HEK293 (cell line): ENCODE measurements around the gene HUS1B.

Source experiments
- ZNF121 ChIP-seq: fragments of 450-650 bp; formaldehyde crosslinking; IDR thresholded peaks from 2 replicates; pipeline ENCODE4 v1.5.1; 2016; ENCODE audit warnings: missing biosample characterization, missing genetic modification characterization
- ZNF2 ChIP-seq: fragments of 450-650 bp; formaldehyde crosslinking; IDR thresholded peaks from 2 replicates; pipeline ENCODE4 v1.5.1; 2016; ENCODE audit warnings: missing biosample characterization, missing genetic modification characterization
- ZNF404 ChIP-seq: fragments of 450-650 bp; formaldehyde crosslinking; IDR thresholded peaks from 2 replicates; pipeline ENCODE4 v1.5.1; 2017; ENCODE audit warnings: missing biosample characterization, missing genetic modification characterization
- ZNF510 ChIP-seq: fragments of 450-650 bp; formaldehyde crosslinking; IDR thresholded peaks from 2 replicates; pipeline ENCODE4 v1.5.1; 2018; ENCODE audit warnings: mild to moderate bottlenecking, missing genetic modification characterization, missing biosample characterization; ENCODE audit not compliant: insufficient replicate concordance
- ZNF571 ChIP-seq: fragments of 450-650 bp; formaldehyde crosslinking; IDR thresholded peaks from 2 replicates; pipeline ENCODE4 v1.5.0; 2017; ENCODE audit warnings: missing biosample characterization, missing genetic modification characterization
- ZNF701 ChIP-seq: fragments of 450-650 bp; formaldehyde crosslinking; IDR thresholded peaks from 2 replicates; pipeline ENCODE4 v1.5.1; 2016; ENCODE audit warnings: missing biosample characterization, missing genetic modification characterization
- ZNF707 ChIP-seq: fragments of 450-650 bp; formaldehyde crosslinking; IDR thresholded peaks from 2 replicates; pipeline ENCODE4 v1.5.1; 2016; ENCODE audit warnings: missing biosample characterization, missing genetic modification characterization
- TF ChIP-seq, protein P1 (sequence below): fragments of 450-650 bp; formaldehyde crosslinking; IDR thresholded peaks from 2 replicates; pipeline ENCODE4 v1.5.1; 2016; ENCODE audit warnings: missing biosample characterization, missing genetic modification characterization
- TF ChIP-seq, protein P2 (sequence below): fragments of 450-650 bp; formaldehyde crosslinking; IDR thresholded peaks from 2 replicates; pipeline ENCODE4 v1.5.1; 2016; ENCODE audit warnings: missing biosample characterization, missing genetic modification characterization
- TF ChIP-seq, protein P3 (sequence below): fragments of 450-650 bp; formaldehyde crosslinking; IDR thresholded peaks from 2 replicates; pipeline ENCODE4 v1.5.1; 2016; ENCODE audit warnings: missing biosample characterization, missing genetic modification characterization
- TF ChIP-seq, protein P4 (sequence below): fragments of 450-650 bp; formaldehyde crosslinking; IDR thresholded peaks from 2 replicates; pipeline ENCODE4 v1.5.1; 2016; ENCODE audit warnings: missing biosample characterization, missing genetic modification characterization
- TF ChIP-seq, protein P5 (sequence below): fragments of 450-650 bp; formaldehyde crosslinking; IDR thresholded peaks from 2 replicates; pipeline ENCODE4 v1.5.0; 2017; ENCODE audit warnings: missing biosample characterization, missing genetic modification characterization, borderline replicate concordance

DNA sequence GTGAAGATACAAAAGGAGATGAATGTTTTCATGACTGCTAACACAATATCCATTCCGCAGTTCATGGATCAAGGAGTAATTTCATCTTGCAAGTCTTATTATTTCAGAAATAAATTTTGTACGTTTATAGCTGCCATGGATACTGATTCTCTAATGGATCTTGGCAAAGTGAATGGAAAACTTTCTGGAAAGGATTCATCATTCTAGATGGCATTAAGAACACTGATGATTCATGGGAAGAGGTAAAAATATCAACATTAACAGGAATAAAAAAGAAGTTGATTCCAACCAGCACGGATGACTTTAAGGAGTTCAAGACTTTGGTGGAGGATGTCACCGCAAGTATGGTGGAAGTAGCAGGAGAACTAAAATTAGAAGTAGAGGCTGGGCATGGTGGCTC is 2.8 kb downstream of the HUS1B start:
- TF ChIP-seq, protein P1, sequence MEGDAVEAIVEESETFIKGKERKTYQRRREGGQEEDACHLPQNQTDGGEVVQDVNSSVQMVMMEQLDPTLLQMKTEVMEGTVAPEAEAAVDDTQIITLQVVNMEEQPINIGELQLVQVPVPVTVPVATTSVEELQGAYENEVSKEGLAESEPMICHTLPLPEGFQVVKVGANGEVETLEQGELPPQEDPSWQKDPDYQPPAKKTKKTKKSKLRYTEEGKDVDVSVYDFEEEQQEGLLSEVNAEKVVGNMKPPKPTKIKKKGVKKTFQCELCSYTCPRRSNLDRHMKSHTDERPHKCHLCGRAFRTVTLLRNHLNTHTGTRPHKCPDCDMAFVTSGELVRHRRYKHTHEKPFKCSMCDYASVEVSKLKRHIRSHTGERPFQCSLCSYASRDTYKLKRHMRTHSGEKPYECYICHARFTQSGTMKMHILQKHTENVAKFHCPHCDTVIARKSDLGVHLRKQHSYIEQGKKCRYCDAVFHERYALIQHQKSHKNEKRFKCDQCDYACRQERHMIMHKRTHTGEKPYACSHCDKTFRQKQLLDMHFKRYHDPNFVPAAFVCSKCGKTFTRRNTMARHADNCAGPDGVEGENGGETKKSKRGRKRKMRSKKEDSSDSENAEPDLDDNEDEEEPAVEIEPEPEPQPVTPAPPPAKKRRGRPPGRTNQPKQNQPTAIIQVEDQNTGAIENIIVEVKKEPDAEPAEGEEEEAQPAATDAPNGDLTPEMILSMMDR (tag by site-specific recombination) = no peak
- TF ChIP-seq, protein P2, sequence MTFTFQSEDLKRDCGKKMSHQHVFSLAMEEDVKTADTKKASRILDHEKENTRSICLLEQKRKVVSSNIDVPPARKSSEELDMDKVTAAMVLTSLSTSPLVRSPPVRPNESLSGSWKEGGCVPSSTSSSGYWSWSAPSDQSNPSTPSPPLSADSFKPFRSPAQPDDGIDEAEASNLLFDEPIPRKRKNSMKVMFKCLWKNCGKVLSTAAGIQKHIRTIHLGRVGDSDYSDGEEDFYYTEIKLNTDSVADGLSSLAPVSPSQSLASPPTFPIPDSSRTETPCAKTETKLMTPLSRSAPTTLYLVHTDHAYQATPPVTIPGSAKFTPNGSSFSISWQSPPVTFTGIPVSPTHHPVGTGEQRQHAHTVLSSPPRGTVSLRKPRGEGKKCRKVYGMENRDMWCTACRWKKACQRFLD (tag by site-specific recombination) = no peak
- TF ChIP-seq ZNF510 (no peak), ZNF121 (tag by site-specific recombination) (no peak), ZNF404 (no peak), ZNF701 (no peak), ZNF2 (tag by site-specific recombination) (no peak), ZNF571 (tag by site-specific recombination) (no peak), ZNF707 (no peak)
- TF ChIP-seq, protein P3, sequence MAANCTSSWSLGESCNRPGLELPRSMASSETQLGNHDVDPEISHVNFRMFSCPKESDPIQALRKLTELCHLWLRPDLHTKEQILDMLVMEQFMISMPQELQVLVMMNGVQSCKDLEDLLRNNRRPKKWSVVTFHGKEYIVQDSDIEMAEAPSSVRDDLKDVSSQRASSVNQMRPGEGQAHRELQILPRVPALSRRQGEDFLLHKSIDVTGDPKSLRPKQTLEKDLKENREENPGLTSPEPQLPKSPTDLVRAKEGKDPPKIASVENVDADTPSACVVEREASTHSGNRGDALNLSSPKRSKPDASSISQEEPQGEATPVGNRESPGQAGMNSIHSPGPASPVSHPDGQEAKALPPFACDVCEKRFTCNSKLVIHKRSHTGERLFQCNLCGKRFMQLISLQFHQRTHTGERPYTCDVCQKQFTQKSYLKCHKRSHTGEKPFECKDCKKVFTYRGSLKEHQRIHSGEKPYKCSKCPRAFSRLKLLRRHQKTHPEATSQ (tag by site-specific recombination) = no peak
- TF ChIP-seq, protein P4, sequence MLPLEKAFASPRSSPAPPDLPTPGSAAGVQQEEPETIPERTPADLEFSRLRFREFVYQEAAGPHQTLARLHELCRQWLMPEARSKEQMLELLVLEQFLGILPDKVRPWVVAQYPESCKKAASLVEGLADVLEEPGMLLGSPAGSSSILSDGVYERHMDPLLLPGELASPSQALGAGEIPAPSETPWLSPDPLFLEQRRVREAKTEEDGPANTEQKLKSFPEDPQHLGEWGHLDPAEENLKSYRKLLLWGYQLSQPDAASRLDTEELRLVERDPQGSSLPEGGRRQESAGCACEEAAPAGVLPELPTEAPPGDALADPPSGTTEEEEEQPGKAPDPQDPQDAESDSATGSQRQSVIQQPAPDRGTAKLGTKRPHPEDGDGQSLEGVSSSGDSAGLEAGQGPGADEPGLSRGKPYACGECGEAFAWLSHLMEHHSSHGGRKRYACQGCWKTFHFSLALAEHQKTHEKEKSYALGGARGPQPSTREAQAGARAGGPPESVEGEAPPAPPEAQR (tag by site-specific recombination) = no peak
- TF ChIP-seq, protein P5, sequence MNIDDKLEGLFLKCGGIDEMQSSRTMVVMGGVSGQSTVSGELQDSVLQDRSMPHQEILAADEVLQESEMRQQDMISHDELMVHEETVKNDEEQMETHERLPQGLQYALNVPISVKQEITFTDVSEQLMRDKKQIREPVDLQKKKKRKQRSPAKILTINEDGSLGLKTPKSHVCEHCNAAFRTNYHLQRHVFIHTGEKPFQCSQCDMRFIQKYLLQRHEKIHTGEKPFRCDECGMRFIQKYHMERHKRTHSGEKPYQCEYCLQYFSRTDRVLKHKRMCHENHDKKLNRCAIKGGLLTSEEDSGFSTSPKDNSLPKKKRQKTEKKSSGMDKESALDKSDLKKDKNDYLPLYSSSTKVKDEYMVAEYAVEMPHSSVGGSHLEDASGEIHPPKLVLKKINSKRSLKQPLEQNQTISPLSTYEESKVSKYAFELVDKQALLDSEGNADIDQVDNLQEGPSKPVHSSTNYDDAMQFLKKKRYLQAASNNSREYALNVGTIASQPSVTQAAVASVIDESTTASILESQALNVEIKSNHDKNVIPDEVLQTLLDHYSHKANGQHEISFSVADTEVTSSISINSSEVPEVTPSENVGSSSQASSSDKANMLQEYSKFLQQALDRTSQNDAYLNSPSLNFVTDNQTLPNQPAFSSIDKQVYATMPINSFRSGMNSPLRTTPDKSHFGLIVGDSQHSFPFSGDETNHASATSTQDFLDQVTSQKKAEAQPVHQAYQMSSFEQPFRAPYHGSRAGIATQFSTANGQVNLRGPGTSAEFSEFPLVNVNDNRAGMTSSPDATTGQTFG = no peak
